Gastroesophageal sphincter (tissue), 4 donors: ENCODE data around the gene IL20RB. TPM values are rescaled to one million over a fixed set of nuclear protein-coding genes. Genes with fewer than 3 reads are reported as not detected.

ENCODE experiments used
- ATAC-seq: fragments of 150-250 bp; one replicate; pipeline ENCODE4 v1.9.1; 2016; ENCODE audit warnings: mild to moderate bottlenecking, moderate library complexity
- H3K27ac ChIP-seq, 4 donors: fragments of 200-600 bp; sonication (generic) in 3 of 4; 1 replicate in 3 of 4; 2 replicates in 1 of 4; pipeline ENCODE4 v1.5.1; 2016 to 2019
- H3K27me3 ChIP-seq: fragments of 200-600 bp; sonication (generic); one replicate; pipeline ENCODE4 v1.5.1; 2019
- H3K36me3 ChIP-seq, 2 donors: fragments of 200-600 bp; sonication (generic); one replicate each; pipeline ENCODE4 v1.5.1; 2019; ENCODE audit warnings: control low read depth in 1 of 2
- H3K4me1 ChIP-seq, 3 donors: fragments of 200-600 bp; sonication (generic); 1 replicate in 2 of 3; 2 replicates in 1 of 3; pipeline ENCODE4 v1.5.1; 2016 to 2019; ENCODE audit warnings: control low read depth in 2 of 3
- H3K4me3 ChIP-seq, 2 donors: fragments of 200-600 bp; sonication (generic); one replicate each; pipeline ENCODE4 v1.5.1; 2019; ENCODE audit warnings: mild to moderate bottlenecking in 1 of 2, moderate library complexity in 1 of 2
- H3K9me3 ChIP-seq, 3 donors: fragments of 200-600 bp; sonication (generic); one replicate each; pipeline ENCODE4 v1.5.1; 2017 to 2019; ENCODE audit warnings: control low read depth in 2 of 3
- CTCF ChIP-seq, 4 experiments: fragments of 200-600 bp in 2 of 4; fragments of 450-650 bp in 2 of 4; sonication (generic) in 1 of 4; IDR thresholded peaks; one replicate each; pipeline ENCODE4 v1.5.1; 2017 to 2019; ENCODE audit warnings: antibody characterized with exemption in 4 of 4, mild to moderate bottlenecking in 2 of 4, moderate library complexity in 2 of 4
- EP300 ChIP-seq: sonication (generic); formaldehyde crosslinking; IDR thresholded peaks from one replicate; pipeline ENCODE4 v1.6.1; 2017; ENCODE audit warnings: antibody characterized with exemption, mild to moderate bottlenecking
- POLR2A ChIP-seq, 2 donors: fragments of 450-650 bp; IDR thresholded peaks; one replicate each; pipeline ENCODE4 v1.6.1; 2017; ENCODE audit warnings: antibody characterized with exemption in 2 of 2, mild to moderate bottlenecking in 2 of 2, moderate library complexity in 1 of 2
- POLR2AphosphoS5 ChIP-seq: sonication (generic); formaldehyde crosslinking; IDR thresholded peaks from one replicate; pipeline ENCODE4 v1.6.1; 2017; ENCODE audit warnings: antibody characterized with exemption
- WGBS, 2 donors: methylation state at CpG; one replicate each; pipeline ENCODE4 v1.1.5; 2018; ENCODE audit warnings: low coverage in 1 of 2; 5-methylcytosine and 5-hydroxymethylcytosine counted together
- total RNA-seq, 4 donors: library from RNA; depleted of rRNA; stranded (reverse); fragments of >200 nt; gene quantifications; one replicate each; pipeline ENCODE4 v1.1.0, GENCODE V29; 2016

The IL20RB gene
- total RNA-seq, 4 donors from 2014 or later = 0.62 to 7.3 (median 1.0) TPM

- TF ChIP-seq CTCF (IDR thresholded peaks at IDR 0.05) (no peak), POLR2A (IDR thresholded peaks at IDR 0.05) (no peak), POLR2AphosphoS5 (no peak), EP300 (no peak)
- ATAC-seq = no peak
- peaks cover 0 to 4% (median 0%) of the 10 kb centered on the region in 3 donors for H3K9me3 ChIP-seq
- peaks cover 3 to 64% (median 7%) of the 10 kb centered on the region in 3 donors for H3K4me1 ChIP-seq
- H3K4me3 ChIP-seq = no peak overlapping the region
- no peak overlapping the region for H3K27ac ChIP-seq
- H3K27me3 ChIP-seq = no peaks in the 10 kb centered on the region
- H3K36me3 ChIP-seq = peaks cover 0 to 11% of the 10 kb centered on the region in 2 donors
These were observed 19.4 kb upstream of the IL20RB start for GRCh38 chr3:136938334-136938733.

- Histone ChIP-seq H3K4me1 (peaks cover 8 to 58% (median 8%) of the 10 kb centered on the region in 3 donors), H3K36me3 (peaks cover 0 to 11% of the 10 kb centered on the region in 2 donors), H3K4me3 (no peak overlapping the region), H3K9me3 (peaks cover 0 to 4% (median 0%) of the 10 kb centered on the region in 3 donors), H3K27ac (no peak overlapping the region), H3K27me3 (no peaks in the 10 kb centered on the region)
- TF ChIP-seq POLR2AphosphoS5 (no peak), POLR2A (IDR thresholded peaks at IDR 0.05) (no peak), EP300 (no peak), CTCF (IDR thresholded peaks at IDR 0.05) (no peak)
- WGBS, 2 donors = 91 to 100% methylated on average over 1 of the region's 1 CpG
- no peak for ATAC-seq
These were observed 18.3 kb upstream of the IL20RB start for GRCh38 chr3:136939489-136939888.

GRCh38 chr3:136942803-136943202 lies 15.0 kb upstream of the IL20RB start:
- Histone ChIP-seq H3K9me3 (no peaks in the 10 kb centered on the region), H3K4me3 (no peak overlapping the region), H3K36me3 (peaks cover 0 to 9% of the 10 kb centered on the region in 2 donors), H3K27me3 (no peaks in the 10 kb centered on the region), H3K27ac (no peak overlapping the region), H3K4me1 (peaks cover 8 to 53% (median 12%) of the 10 kb centered on the region in 3 donors)
- 91 to 100% methylated on average over 1 of the region's 1 CpG for WGBS, 2 donors
- TF ChIP-seq CTCF (IDR thresholded peaks at IDR 0.05) (no peak), POLR2AphosphoS5 (no peak), EP300 (no peak)
- no peak for ATAC-seq

GRCh38 chr3:136943436-136943835 lies 14.3 kb upstream of the IL20RB start:
- H3K27me3 ChIP-seq = no peaks in the 10 kb centered on the region
- TF ChIP-seq EP300 = no peak
- no peak for TF ChIP-seq POLR2A (IDR thresholded peaks at IDR 0.05)
- TF ChIP-seq POLR2AphosphoS5 = no peak
- TF ChIP-seq CTCF (IDR thresholded peaks at IDR 0.05) = no peak
- no peak for ATAC-seq
- no peaks in the 10 kb centered on the region for H3K9me3 ChIP-seq
- peaks cover 0 to 9% of the 10 kb centered on the region in 2 donors for H3K36me3 ChIP-seq
- 32 to 67% methylated on average over 3 of the region's 3 CpGs for WGBS, 2 donors
- H3K4me1 ChIP-seq = peaks cover 8 to 53% (median 9%) of the 10 kb centered on the region in 3 donors
- no peak overlapping the region for H3K4me3 ChIP-seq
- no peak overlapping the region for H3K27ac ChIP-seq

- H3K27ac ChIP-seq = no peak overlapping the region
- H3K4me3 ChIP-seq = no peak overlapping the region
- peaks cover 7 to 48% (median 8%) of the 10 kb centered on the region in 3 donors for H3K4me1 ChIP-seq
- H3K27me3 ChIP-seq = no peaks in the 10 kb centered on the region
- 78 to 80% methylated on average over 1 of the region's 1 CpG for WGBS, 2 donors
- ATAC-seq = peak; percentile 41
- H3K36me3 ChIP-seq = peaks cover 0 to 9% of the 10 kb centered on the region in 2 donors
- no peaks in the 10 kb centered on the region for H3K9me3 ChIP-seq
- TF ChIP-seq POLR2A (IDR thresholded peaks at IDR 0.05) = no peak
- no peak for TF ChIP-seq CTCF (IDR thresholded peaks at IDR 0.05)
- TF ChIP-seq POLR2AphosphoS5 = no peak
- no peak for TF ChIP-seq EP300
These were observed 10.8 kb upstream of the IL20RB start for GRCh38 chr3:136946978-136947377.
